ENCODE measurements around the gene CACNG4. TPM values are rescaled to one million over a fixed set of nuclear protein-coding genes. Genes with fewer than 3 reads are reported as not detected.

CACNG4 gene
- total RNA-seq, 4 donors from 2014 or later = 0.56 to 2.2 (median 1.1) TPM; not detected in 1

DNA sequence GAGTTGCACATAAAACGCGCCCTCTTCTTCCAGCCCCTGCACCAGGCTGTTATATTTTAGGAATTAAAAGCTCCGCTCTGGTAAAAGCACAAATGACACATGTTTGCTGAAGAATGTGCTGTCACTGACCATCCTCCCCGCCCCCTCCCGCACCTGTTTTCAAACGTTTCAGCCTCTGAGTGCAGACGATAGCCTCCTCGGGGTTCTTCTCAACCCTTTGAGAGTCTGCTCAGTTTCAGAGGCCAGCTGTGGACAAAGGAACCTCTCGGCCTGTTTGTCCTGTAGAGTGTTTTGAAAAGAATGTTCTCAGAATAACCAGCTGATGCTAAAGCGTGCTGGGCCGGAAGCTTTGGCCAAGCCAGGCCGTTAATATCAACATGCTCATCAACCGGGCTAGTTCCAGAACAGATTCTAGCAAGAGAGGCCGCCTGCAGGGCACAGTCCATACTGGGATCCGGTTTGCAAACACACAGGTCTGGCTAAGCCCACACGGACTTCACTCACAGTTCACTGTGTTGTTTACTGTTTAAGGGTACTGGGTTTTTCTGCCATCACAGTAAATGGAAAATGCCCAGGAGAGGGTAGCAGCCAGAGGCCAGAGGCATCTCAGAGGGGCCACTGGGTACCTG lies 6.4 kb upstream of the CACNG4 start:
- no peak for TF ChIP-seq CTCF (IDR thresholded peaks at IDR 0.05)
- no peak for ATAC-seq (ENCODE audit: low FRiP score)
- no peak for DNase-seq (ENCODE audit: low spot score)

GRCh38 chr17:66959641-66960375 lies 4.7 kb upstream of the CACNG4 start:
- ATAC-seq (ENCODE audit: low FRiP score) (no peak), DNase-seq (ENCODE audit: low spot score) (no peak)
- no peak for TF ChIP-seq CTCF (IDR thresholded peaks at IDR 0.05)

GRCh38 chr17:66960613-66961012 lies 3.9 kb upstream of the CACNG4 start:
- no peak for TF ChIP-seq CTCF (IDR thresholded peaks at IDR 0.05)
- DNase-seq (ENCODE audit: low spot score) (no peak), ATAC-seq (ENCODE audit: low FRiP score) (no peak)

DNA sequence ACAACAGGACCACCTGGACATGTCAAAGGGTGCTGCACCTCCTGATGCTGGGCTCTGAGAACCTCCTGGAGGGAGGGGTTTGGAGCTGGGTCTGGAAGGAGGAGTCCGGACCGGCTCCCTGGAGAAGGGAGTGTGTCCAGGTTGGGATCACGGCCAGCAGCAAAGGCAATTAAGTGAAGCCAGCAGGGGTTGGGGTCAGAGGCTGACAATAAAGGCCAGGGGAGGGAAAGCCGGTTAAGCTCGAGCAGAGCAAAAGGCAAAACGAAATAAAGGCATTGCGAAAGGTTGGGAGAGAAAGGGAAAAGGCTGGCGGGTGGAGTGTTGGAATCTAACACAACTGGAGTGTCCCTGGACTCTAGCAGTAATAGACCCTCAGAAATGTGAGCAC lies 992 bp upstream of the CACNG4 start:
- TF ChIP-seq CTCF (IDR thresholded peaks at IDR 0.05) = no peak
- ATAC-seq (ENCODE audit: low FRiP score) (peak; percentile 13), DNase-seq (ENCODE audit: low spot score) (no peak)

- no peak for ATAC-seq (ENCODE audit: low FRiP score)
- DNase-seq (ENCODE audit: low spot score) = no peak
- no peak for TF ChIP-seq CTCF (IDR thresholded peaks at IDR 0.05)
Measured at GRCh38 chr17:66964930-66965800, 658 bp downstream of the CACNG4 start.

GRCh38 chr17:66965801-66966262 lies 1.3 kb downstream of the CACNG4 start:
- DNase-seq (ENCODE audit: low spot score) = no peak
- ATAC-seq (ENCODE audit: low FRiP score) = no peak
- no peak for TF ChIP-seq CTCF (IDR thresholded peaks at IDR 0.05)
